Endothelial cell of umbilical vein (primary cell): ENCODE results near the gene IRF2BPL. TPM values are rescaled to one million over a fixed set of nuclear protein-coding genes. Genes with fewer than 3 reads are reported as not detected.

Experiments used
- BruUV-seq: library from RNA; stranded (reverse); fragments of 400-500 nt; replicated peaks from 2 replicates; lab custom pipeline; 2021; lab: Mats Ljungman, UMichigan
- CTCF ChIA-PET: fragments of 300-600, 350-600 bp; sonication (Branson Sonifier 250); formaldehyde crosslinking; loops from one replicate; lab custom pipeline; 2021; ENCODE audit warnings: antibody characterized with exemption, inconsistent platforms; lab: Charles Lee
- POLR2A ChIA-PET: fragments of 300-600, 350-600 bp; sonication (Branson Sonifier 250); formaldehyde crosslinking; loops from one replicate; lab custom pipeline; 2021; ENCODE audit warnings: antibody characterized with exemption, inconsistent platforms; lab: Charles Lee
- DNase-seq: peaks from one replicate; pipeline ENCODE4 v3.0.0-alpha.2; 2011; ENCODE audit warnings: low read depth, low spot score
- FAIRE-seq: peaks from 2 replicates; lab custom pipeline; 2011; peaks lifted over from hg19 to GRCh38; lab: Jason Lieb, UNC
- H2AFZ ChIP-seq: 2 replicates; pipeline ENCODE4 v1.6.0; 2012; ENCODE audit warnings: low read depth, low read length, control low read depth, inconsistent platforms
- H3K27ac ChIP-seq: 2 replicates; pipeline ENCODE4 v1.5.1; 2011; ENCODE audit warnings: low read depth, mild to moderate bottlenecking, control low read depth, low read length, moderate library complexity; ENCODE audit not compliant: insufficient read depth
- H3K27me3 ChIP-seq, 2 experiments: 2 replicates each; pipeline versions ENCODE4 v1.6.0 to v1.6.1; 2011; ENCODE audit warnings: low read length in 2 of 2, mixed read lengths in 1 of 2; ENCODE audit not compliant: control insufficient read depth in 2 of 2, insufficient read depth in 2 of 2
- H3K36me3 ChIP-seq, 2 experiments: 2 replicates in 1 of 2; 3 replicates in 1 of 2; pipeline ENCODE4 v1.5.1; 2011; ENCODE audit warnings: low read length in 2 of 2, mild to moderate bottlenecking in 1 of 2, moderate library complexity in 1 of 2; ENCODE audit not compliant: control insufficient read depth in 2 of 2, insufficient read depth in 2 of 2; ENCODE audit errors: extremely low read depth in 1 of 2
- H3K4me1 ChIP-seq: 3 replicates; pipeline ENCODE4 v1.5.1; 2011; ENCODE audit warnings: mild to moderate bottlenecking, low read length; ENCODE audit not compliant: control insufficient read depth, insufficient read depth; ENCODE audit errors: extremely low read depth
- H3K4me2 ChIP-seq: 2 replicates; pipeline ENCODE4 v1.6.1; 2011; ENCODE audit warnings: low read length, control low read depth, mixed read lengths; ENCODE audit not compliant: insufficient read depth
- H3K4me3 ChIP-seq, 3 experiments: fragments of 200-600 bp in 1 of 3; sonication (generic), shearing (Covaris generic) in 1 of 3; replicated peaks in 1 of 3; 2 replicates each; pipeline ENCODE4 v1.5.1; 2011 to 2016; ENCODE audit warnings: control low read depth in 3 of 3, low read length in 3 of 3, mild to moderate bottlenecking in 2 of 3, inconsistent platforms in 1 of 3, low read depth in 1 of 3, moderate library complexity in 1 of 3; ENCODE audit not compliant: insufficient read depth in 1 of 3
- H3K79me2 ChIP-seq: 2 replicates; pipeline ENCODE4 v1.6.0; 2012; ENCODE audit warnings: low read length, inconsistent platforms; ENCODE audit not compliant: control insufficient read depth, insufficient read depth
- H3K9ac ChIP-seq: replicated peaks from 2 replicates; pipeline ENCODE3; 2011; ENCODE audit warnings: low read length, control low read depth; ENCODE audit not compliant: insufficient read depth; ENCODE audit errors: extremely low read depth
- H3K9me1 ChIP-seq: replicated peaks from 3 replicates; pipeline ENCODE4 v1.6.0; 2011; ENCODE audit warnings: mild to moderate bottlenecking, low read length; ENCODE audit not compliant: control insufficient read depth, insufficient read depth; ENCODE audit errors: extremely low read depth
- H3K9me3 ChIP-seq: replicated peaks from 2 replicates; pipeline ENCODE4 v1.5.1; 2012; ENCODE audit warnings: low read length, inconsistent platforms; ENCODE audit not compliant: control insufficient read depth, insufficient read depth
- H4K20me1 ChIP-seq: replicated peaks from 2 replicates; pipeline ENCODE3; 2011; ENCODE audit warnings: mild to moderate bottlenecking, low read length; ENCODE audit not compliant: control insufficient read depth, insufficient read depth; ENCODE audit errors: extremely low read depth
- CTCF ChIP-seq, 2 donors: IDR thresholded peaks; 1 replicate in 1 of 2; 2 replicates in 1 of 2; pipeline ENCODE4 v1.5.1; 2011; ENCODE audit warnings: low read length in 2 of 2, mild to moderate bottlenecking in 2 of 2, moderate library complexity in 2 of 2, control low read depth in 1 of 2, inconsistent platforms in 1 of 2, low read depth in 1 of 2; ENCODE audit not compliant: insufficient read depth in 1 of 2; ENCODE audit errors: extremely low read depth in 1 of 2
- EZH2 ChIP-seq: IDR thresholded peaks from 2 replicates; pipeline ENCODE4 v1.6.1; 2012; ENCODE audit warnings: borderline replicate concordance, low read depth, mild to moderate bottlenecking, moderate library complexity, low read length, inconsistent platforms; ENCODE audit not compliant: severe bottlenecking
- FOS ChIP-seq: IDR thresholded peaks from 2 replicates; pipeline ENCODE4 v1.6.1; 2011; ENCODE audit warnings: mild to moderate bottlenecking, low read length, moderate library complexity, borderline replicate concordance; ENCODE audit not compliant: insufficient read depth
- GATA2 ChIP-seq: IDR thresholded peaks from 2 replicates; pipeline ENCODE4 v1.7.0; 2011; ENCODE audit warnings: low read depth, mild to moderate bottlenecking, moderate library complexity, mixed read lengths, low read length; ENCODE audit not compliant: insufficient read length, insufficient read depth
- JUN ChIP-seq: IDR thresholded peaks from 2 replicates; pipeline ENCODE4 v1.6.1; 2011; ENCODE audit warnings: borderline replicate concordance, low read depth; ENCODE audit not compliant: insufficient read length, insufficient read depth
- MAX ChIP-seq: IDR thresholded peaks from 2 replicates; pipeline ENCODE4 v1.6.1; 2011; ENCODE audit not compliant: insufficient read depth, insufficient read length
- MYC ChIP-seq: IDR thresholded peaks from one replicate; pipeline ENCODE4 v1.6.1; 2011; ENCODE audit warnings: mild to moderate bottlenecking, low read depth, low read length
- POLR2A ChIP-seq: IDR thresholded peaks from 2 replicates; pipeline ENCODE4 v1.6.1; 2012; ENCODE audit warnings: low read depth, mild to moderate bottlenecking, control low read depth, low read length
- POLR2AphosphoS5 ChIP-seq: IDR thresholded peaks from 2 replicates; pipeline ENCODE4 v1.6.1; 2012; ENCODE audit warnings: low read depth, mild to moderate bottlenecking, control low read depth, low read length, moderate library complexity; ENCODE audit not compliant: insufficient read depth
- dilution Hi-C: fragments of 300-500 bp; cut with MboI; formaldehyde crosslinking; loops from one replicate; pipeline ENCODE4 v1.15.0; 2019; ENCODE audit warnings: low sequenced_read_pairs; ENCODE audit not compliant: extremely low pct_ligation_motif_present
- intact Hi-C: fragments of 100-400 bp; cut with micrococcal nuclease; formaldehyde crosslinking; loops from one replicate; pipeline ENCODE4 v1.10.0; 2022
- polyA plus RNA-seq, 4 experiments: library from polyadenylated mRNA; depleted of rRNA in 3 of 4; stranded (reverse) in 3 of 4; unstranded in 1 of 4; fragments of >200 nt; gene quantifications; 2 replicates each; pipeline versions ENCODE4 v1.2.1 to v1.2.3, GENCODE V29; 2011 to 2012; ENCODE audit warnings: missing spikeins in 1 of 4
- total RNA-seq: library from RNA; stranded (reverse); gene quantifications from 2 replicates; pipeline ENCODE4 v1.2.3, GENCODE V29; 2021

The IRF2BPL gene
- total and polyA plus RNA-seq, 2 donors (not counting 3 experiments of a cell fraction or from before 2014, with no cell fraction given) = 9.3 to 23.3 TPM

- DNase-seq (no peak), FAIRE-seq (no peak)
- dilution Hi-C loops = no loop called here
- Histone ChIP-seq H3K4me3 (no peak overlapping the region), H3K4me2 (no peak overlapping the region), H3K9me3 (no peaks in the 10 kb centered on the region), H3K27ac (no peak overlapping the region), H3K4me1 (peaks cover 3% of the 10 kb centered on the region), H3K36me3 (no peaks in the 10 kb centered on the region), H2AFZ (no peak overlapping the region), H3K9me1 (no peaks in the 10 kb centered on the region), H3K27me3 (no peaks in the 10 kb centered on the region), H4K20me1 (no peaks in the 10 kb centered on the region), H3K9ac (no peak overlapping the region), H3K79me2 (no peaks in the 10 kb centered on the region)
- no peak for TF ChIP-seq POLR2A
- no peak for TF ChIP-seq GATA2
- TF ChIP-seq FOS = no peak
- TF ChIP-seq EZH2 = no peak
- intact Hi-C loops = no loop called here
- no TSS peak for BruUV-seq
- ChIA-PET POLR2A (no interaction called here), CTCF (interaction anchor here (1.0 to 2.5 kb wide), 3 partner anchors 14 to 35 kb away, joined by 3 to 6 read pairs (median 3); no protein-coding TSS in a partner anchor)
Measured at GRCh38 chr14:76996563-76997146, 31.9 kb downstream of the IRF2BPL start.

- TF ChIP-seq CTCF (IDR thresholded peaks at IDR 0.05; ENCODE audit: extremely low read depth in 1 of 2, insufficient read depth in 1 of 2, low read depth in 1 of 2, low read length in 2 of 2) (no peak), POLR2A (no peak), FOS (no peak), EZH2 (no peak), JUN (no peak), MYC (no peak), POLR2AphosphoS5 (no peak), GATA2 (no peak), MAX (no peak)
- Histone ChIP-seq H3K36me3 (no peaks in the 10 kb centered on the region), H4K20me1 (no peaks in the 10 kb centered on the region), H2AFZ (no peak overlapping the region), H3K4me1 (no peaks in the 10 kb centered on the region), H3K9ac (no peak overlapping the region), H3K9me1 (no peaks in the 10 kb centered on the region), H3K79me2 (no peaks in the 10 kb centered on the region), H3K27ac (no peak overlapping the region), H3K9me3 (no peaks in the 10 kb centered on the region), H3K4me2 (no peak overlapping the region), H3K4me3 (no peak overlapping the region), H3K27me3 (no peaks in the 10 kb centered on the region)
- FAIRE-seq (no peak), DNase-seq (no peak)
- intact Hi-C loops = no loop called here
- ChIA-PET CTCF (interaction anchor here (0.8 to 1.5 kb wide), 5 partner anchors 10 to 73 kb away, joined by 3 to 4 read pairs (median 3); no protein-coding TSS in a partner anchor), POLR2A (no interaction called here)
- dilution Hi-C loops = no loop called here
- BruUV-seq = no TSS peak
Measured at GRCh38 chr14:76995279-76996035, 33.1 kb downstream of the IRF2BPL start.
